ELR (cell line): ENCODE results near the gene GSK3B.
A peak's percentile ranks its signal among the peaks of the same experiment; 100 is the strongest.

Source experiments
- DNase-seq: peaks from one replicate; pipeline ENCODE4 v3.0.0-alpha.2; 2015; ENCODE audit warnings: low read depth

GSK3B gene

DNA sequence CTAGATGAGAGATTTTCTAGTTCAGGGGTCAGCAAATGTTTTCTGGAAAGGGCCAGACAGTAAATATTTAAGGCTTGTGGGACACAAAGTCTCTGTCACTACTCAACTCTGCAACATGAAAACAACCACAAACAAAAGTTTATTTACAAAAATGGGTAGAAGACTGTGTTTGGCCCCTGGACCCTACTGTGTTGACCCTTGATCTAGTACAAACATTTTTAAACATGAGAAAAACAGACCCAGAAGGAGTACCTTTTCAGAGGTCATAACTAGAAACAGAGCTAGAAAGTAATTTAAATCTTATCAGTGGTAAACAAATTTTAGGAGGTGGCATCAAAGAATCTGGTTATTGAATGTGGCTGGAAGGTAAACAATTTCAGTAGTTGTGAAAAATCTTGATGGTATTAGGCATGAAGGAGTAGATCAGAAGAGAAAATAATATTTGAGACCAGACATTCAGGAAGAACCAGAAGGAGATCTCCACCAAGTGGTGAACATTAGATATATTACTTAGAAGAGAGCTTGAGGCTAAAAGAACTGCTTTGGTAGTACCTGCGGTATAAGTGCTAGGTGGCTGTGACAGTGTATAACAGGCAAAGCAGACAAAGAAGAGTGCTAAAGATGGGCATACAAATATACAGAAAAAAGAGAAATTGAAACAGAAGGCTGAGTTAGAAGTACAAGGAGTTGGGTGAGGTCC is 210.6 kb downstream of the GSK3B start:
- peak; percentile 10 for DNase-seq

- peak; percentile 63 for DNase-seq
These were observed 213.3 kb downstream of the GSK3B start for GRCh38 chr3:119880966-119881365.

GRCh38 chr3:119873646-119874045 is 220.6 kb downstream of the GSK3B start:
- no peak for DNase-seq

- DNase-seq = no peak
These were observed 221.5 kb downstream of the GSK3B start for GRCh38 chr3:119872773-119873172.

GRCh38 chr3:119871571-119871970 is 222.7 kb downstream of the GSK3B start:
- no peak for DNase-seq

GRCh38 chr3:119870512-119870911 is 223.7 kb downstream of the GSK3B start:
- DNase-seq = no peak

DNA sequence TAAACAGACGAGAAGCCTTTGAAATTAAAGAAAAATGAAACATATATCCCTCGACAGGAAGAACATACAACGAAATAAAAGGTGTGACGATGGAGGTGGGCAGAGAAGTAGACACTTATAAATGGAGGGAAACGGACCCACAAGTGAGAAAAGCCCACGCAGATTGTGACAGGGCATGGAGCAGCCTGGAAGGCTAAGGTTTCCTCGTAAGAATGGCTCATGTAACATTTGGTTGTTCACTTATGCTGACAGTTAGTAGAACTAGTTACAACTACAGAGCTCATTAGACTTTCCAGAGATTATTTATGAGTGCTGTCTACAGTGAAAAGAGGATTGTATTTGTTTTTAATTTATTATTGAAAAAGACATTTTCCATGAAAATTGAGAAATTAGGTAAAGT is 229.8 kb downstream of the GSK3B start:
- DNase-seq = no peak

GRCh38 chr3:119862616-119863015 is 231.6 kb downstream of the GSK3B start:
- DNase-seq = no peak

DNA sequence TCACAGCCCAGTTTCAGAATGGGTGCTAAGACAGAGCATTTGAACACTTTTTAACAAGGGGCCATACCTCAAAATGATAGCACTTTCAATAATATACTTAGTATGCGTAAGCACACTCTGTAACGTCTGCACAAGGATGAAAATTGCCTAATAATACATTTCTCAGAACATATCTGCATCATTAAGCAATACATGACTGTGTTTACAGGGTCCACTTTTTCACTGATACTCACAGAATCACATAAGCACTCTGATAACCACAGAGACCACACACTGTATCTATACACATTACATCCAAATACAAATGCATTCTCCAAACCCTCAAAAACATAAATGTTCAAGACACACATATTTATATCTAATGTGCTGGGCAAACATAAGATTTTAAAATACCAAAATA is 232.6 kb downstream of the GSK3B start:
- no peak for DNase-seq

DNA sequence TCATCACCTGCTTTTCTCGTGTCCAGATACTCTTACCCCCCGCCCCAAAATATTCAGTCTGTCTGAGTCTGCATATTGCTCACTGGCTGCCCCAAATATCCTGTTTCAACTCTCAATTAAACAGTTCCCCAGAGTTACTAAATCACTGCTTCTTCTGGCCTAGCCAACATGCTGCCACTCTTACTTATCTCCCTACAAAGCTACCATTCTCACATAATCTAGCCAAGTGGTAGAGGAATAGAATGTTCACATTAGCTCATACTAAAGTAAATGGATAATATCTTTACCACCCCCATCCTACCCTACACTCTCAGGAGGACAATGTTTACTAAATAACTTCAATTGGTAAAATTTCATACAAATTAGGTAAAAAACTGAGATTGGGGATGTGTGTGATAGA is 234.5 kb downstream of the GSK3B start:
- no peak for DNase-seq

GRCh38 chr3:119858957-119859356 is 235.3 kb downstream of the GSK3B start:
- no peak for DNase-seq

DNA sequence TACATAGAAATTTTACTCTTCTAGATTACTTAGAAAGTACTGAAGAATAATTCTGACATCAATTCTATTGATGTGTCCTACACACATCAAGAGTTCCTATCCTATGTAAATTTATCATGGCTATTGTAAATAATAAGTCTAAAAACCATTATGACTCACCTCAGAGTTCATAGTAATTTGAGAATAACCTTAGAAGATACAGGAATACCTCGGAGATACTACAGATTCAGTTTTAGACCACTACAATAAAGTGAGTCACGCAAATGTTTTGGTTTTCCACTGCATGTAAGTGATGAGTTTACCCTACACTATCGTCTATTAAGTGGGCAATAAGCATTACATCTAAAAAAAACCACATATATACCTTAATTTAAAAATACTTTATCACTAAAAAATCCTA is 237.6 kb downstream of the GSK3B start:
- DNase-seq = peak; percentile 38

DNA sequence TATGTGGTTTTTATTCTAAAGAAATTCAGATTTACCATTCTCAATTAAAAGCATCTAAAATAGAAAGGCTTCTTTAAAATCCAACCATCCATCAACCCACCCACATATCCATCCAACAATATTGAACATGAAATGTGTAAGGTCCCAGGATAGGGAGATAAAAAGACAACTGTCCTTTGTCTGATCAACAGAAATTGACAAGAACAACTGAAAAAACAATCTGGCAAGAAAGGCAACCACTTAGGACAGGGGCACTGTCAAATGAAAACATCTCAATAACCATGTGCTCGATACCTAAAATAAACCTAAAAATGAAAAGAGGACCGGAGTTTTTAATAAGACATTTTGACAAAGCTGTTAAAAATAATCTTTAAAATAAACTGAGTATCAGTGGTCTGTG is 245.1 kb downstream of the GSK3B start:
- DNase-seq = no peak

DNA sequence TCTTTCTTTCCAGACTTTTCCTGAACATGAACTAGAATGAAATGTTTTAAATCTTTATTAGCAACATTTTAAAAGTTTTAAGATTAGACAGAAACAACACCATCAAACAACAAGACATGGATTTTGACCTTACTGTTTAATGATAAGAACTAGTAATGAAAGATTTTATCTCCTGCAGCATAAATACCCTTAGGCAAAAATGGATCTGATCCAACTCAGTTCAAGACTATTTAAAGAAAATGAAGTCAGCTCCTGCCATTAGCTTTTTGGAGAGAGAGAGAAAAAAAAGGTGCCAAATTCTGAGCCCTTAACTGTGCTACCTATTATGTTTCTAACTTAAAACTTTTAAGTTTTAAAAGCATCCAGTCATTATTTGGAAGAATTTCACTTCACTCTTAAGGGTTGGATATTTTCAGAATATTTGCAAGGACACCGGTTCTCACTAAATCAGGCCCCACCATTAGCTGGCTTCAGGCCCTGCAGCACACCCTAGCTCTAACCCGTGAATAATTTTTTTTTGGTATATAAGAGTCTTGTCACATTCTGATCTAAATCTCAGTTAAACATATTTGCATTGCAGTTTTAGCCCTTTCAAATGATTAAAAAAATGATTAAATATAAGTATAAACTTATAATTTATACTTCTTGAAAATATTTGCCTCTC is 252.3 kb downstream of the GSK3B start:
- DNase-seq = peak; percentile 44

GRCh38 chr3:119835556-119835955 is 258.7 kb downstream of the GSK3B start:
- no peak for DNase-seq

DNA sequence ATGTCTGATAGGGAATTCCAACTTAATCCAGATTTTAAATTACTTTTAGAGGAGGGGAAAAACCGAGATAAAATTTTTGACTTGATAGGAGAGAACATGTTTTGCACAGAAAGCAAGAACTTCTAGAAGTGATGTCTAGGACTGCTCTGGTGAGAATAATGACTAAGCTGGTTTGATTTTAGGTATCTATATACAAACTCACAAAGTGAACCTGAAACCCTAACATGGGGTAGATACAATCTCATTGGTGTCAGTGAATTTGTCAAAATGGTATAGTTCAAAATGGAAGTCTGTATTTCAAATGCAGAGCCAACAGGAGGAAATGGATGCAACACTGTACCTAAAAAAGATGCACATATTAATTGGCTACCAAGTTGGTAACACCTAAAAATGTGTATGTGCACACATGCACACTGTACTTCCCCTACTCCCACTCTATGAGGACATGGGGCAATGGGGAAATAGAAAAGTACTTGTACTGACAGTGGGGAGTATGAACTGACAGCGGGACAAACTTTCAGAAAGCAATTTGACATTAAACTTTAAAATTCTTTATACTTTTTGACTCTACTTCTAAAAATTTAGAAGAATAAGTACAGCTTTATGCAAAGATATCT is 259.4 kb downstream of the GSK3B start:
- DNase-seq = no peak

DNA sequence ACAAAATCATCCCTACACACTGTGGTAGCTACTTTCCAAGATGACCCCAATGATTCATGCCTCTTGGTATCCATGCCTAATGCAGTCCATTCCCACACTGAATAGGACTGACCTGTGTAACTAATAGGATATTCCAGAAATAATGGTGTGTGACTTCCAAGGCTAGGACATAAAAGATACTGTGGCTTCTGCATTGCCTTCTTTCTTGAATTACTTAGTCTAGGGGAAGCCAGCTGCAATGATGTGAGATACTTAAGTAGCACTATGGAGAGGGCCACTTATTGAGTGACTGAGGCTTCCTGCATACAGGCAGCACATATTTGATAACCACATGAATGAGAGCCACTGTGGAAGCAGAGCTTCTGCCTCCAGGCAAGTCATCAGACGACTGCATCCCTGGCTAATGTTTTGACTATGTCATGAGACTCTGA is 262.3 kb downstream of the GSK3B start:
- DNase-seq = peak; percentile 92

DNA sequence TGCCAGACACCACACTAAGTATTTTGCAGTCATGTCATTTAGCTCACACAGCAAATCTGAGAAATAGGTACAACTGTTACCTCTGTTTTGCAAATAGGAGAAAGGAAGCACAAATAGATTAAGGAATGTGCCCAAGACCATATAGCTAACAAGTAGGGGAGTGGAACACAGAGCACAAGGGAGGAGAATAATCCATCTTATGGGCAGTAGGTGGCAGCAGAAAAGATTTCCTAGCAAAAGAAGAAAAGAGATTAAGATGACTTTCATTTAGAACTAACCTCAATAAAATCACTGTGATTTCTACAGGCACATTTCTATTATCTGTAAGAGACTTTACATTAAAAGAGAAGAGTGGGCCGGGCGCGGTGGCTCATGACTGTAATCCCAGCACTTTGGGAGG is 263.2 kb downstream of the GSK3B start:
- DNase-seq = peak; percentile 44

DNA sequence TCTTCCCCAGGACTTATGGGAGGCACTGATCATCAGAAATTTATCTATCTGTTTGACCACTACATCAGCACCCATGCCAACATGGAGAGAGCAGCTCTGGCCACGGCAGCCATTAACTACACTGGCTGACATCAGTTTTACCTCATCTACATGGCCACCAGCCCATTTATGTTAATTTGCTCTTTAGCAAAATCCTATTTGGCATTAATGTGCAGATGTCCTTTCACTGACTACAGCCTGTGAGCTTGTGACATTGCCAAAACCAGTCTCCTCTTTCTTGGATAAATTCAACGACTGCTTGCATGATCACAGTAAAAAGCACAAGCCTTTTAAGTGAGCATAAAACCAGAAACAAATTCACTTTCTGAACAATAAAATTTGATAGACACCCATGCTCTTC is 264.8 kb downstream of the GSK3B start:
- DNase-seq = no peak

DNA sequence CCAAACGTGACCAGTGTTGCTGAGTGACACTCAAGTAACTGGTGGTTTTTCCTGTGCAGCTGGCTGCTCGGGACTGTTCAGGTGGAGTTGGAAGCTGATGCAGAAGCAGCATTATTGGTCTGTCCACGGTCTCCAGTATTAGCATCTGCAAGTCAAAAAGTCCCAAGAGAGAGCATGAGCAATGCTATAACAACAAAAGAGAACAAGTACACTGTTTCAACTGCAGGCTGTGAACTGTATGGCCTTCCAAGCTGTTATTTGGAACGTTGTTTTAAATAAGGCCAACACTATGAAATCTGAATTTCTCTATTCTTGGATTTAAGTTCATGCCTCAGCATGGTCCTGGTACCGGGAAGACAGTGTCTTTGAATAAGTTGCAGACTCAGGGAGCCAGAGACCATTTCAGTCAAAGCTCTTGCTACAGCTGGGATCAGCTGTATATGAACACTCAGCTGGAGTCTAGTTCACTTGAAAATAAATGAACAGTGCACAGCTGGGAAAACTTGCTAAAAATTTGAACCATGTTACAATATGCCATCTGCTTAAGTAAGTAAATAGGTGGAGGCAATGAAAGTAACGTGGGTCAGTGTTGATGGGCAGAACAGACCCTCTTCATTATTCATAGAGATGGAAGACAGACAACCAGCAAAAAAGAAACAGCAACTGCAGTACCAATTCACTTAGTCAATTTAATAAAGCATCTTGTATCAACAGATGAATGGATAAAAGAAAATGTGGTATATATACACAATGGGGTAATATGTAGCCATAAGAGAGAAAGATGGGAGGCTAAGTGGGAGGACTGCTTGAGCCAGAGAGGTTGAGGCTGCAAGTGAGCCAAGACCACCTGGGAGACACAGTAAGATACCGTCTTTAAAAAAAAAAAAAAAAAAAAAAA is 267.3 kb downstream of the GSK3B start:
- no peak for DNase-seq

- DNase-seq = no peak
These were observed 268.4 kb downstream of the GSK3B start for GRCh38 chr3:119825820-119826219.

GRCh38 chr3:119819806-119820205 is 274.4 kb downstream of the GSK3B start:
- DNase-seq = peak; percentile 38
